ELR (cell line): ENCODE data around the gene CTNNBL1.

Experiments used
- DNase-seq: peaks from one replicate; pipeline ENCODE4 v3.0.0-alpha.2; 2015; ENCODE audit warnings: low read depth

The CTNNBL1 gene

DNA sequence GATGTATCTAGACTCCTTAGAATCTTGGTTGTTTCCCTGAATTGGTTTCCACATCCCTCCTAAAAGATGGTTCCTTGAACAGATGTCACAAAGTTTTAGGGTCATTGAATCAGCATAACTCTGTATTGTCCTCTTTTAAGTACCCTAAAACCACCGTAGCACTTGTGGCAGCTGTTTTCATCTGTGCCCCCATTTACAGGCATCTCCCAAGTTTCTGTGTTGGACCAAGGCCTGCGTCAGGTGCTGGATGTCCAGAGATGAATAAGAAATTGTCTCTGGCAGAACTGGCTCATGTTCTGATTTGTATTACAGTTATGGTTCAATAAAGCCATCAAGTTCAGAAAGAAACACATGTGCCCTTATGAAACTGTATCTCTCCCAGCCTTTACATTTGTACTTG, 48.3 kb downstream of the CTNNBL1 start:
- no peak for DNase-seq

- DNase-seq: no peak
These were observed 50.5 kb downstream of the CTNNBL1 start for GRCh38 chr20:37744347-37744746.

GRCh38 chr20:37745553-37745952, 51.7 kb downstream of the CTNNBL1 start:
- DNase-seq: no peak

DNA sequence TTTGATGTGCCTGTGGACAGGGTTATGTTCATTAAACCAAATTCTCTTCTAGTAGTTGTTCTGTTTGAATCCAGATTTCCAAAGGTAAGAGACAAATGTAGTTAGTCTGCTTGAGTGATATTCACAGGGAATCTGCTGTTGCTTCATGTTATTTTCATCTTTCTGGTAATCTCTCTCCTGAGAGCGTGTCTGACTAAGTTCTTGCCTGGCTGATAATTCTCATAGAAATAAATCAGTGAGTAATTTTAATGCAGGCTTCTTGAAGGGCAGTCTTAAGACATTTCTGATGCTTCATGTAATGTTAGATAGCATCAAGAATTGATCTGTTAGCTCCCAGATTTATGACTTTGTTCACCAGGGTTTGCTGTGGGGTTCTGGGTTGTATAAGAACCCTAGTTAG, 54.2 kb downstream of the CTNNBL1 start:
- no peak for DNase-seq

DNA sequence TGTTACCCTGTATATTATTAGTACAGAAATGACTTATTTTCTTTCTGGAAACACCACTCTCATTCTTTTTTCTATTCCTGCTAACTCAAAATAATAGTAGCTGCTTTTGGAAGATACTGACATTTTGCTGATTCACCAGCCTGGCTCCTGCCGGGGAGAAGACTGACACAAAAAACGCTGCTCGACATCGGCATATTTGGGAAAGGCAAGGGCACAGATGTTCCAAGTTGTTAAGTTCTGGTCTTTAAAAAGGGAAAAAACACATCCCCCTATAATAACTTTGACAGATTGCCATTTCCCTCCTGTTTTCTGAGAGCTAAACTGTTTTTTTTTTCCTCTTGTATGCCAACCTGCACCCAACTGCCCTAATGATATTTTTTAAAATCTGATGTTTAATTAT, 55.4 kb downstream of the CTNNBL1 start:
- no peak for DNase-seq

DNA sequence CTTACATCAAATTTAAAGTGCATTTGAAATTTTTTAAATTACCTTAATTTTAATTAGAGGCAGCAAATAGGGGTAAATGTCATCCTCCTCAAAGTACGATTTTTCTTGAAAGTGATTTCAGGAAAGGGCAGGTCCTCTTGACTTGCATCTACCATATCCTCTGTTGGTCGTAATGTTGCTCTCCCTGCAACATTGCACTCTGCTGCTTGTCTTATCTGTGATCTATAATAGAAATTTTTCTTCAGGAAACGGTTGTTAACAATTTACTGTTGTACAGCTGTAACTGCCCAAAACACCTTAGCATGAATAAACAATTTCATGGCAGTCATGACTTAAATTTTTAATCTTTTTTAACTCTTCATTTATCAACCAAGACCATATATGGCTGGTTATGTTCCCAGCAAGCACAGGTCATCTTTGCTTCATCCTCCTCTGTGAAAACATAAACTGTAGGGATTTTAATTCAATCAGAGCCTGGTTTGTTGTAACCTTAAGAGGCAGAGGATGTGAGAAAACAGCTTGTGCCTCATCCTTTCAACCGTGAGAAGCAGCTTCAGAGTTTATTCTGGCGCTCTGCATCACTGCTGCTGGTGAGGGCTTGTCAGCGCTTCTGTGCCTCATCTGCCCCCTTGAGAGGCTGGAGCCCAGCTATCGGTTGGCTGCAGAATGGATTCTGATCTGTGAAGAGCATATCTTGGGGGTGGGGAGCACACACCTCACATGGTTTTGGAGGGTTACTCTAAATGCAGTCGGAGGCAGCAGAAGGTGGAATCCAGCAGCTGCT, 56.0 kb downstream of the CTNNBL1 start:
- no peak for DNase-seq

DNA sequence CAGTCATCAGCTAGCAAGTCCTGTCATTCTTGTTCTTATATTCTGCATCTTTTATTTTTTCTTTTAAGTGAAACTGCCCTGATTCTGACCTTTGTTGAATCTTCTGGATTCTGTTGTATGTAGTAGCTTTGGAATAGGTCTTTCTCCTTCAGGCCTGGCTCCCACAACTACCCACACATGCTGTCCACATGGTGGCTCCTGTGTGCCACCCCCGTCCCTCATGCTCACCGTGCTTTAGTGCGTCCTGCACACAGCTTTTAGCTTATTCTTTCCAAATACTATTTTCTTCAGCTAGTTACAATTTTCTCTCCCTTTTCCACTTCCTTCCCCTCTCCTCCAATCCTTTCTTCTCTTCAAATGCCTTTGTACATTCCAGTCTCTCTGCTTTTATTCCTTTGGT, 61.8 kb downstream of the CTNNBL1 start:
- no peak for DNase-seq

GRCh38 chr20:37756234-37756633, 62.4 kb downstream of the CTNNBL1 start:
- no peak for DNase-seq

GRCh38 chr20:37757550-37757949, 63.7 kb downstream of the CTNNBL1 start:
- DNase-seq: no peak

DNA sequence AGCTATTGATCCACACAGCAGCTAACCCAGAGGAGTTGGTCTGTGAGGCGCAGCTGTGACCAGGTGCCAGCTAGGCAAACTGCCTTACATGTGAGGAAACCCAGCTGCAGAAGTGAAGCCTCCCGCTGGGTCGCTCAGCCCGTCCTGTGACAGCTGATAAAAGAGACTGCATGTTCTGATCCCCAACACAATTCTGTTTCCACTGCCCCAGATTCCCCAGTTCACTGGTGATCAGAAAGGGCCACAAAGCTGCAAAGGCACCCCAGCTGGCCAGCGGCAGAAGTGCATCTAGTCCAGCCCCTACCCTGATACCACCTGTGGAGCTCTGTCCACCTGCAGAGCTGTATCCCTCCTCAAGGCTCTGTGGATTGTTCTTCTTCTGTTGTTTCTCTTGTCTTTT, 64.5 kb downstream of the CTNNBL1 start:
- peak; percentile 13 for DNase-seq

DNA sequence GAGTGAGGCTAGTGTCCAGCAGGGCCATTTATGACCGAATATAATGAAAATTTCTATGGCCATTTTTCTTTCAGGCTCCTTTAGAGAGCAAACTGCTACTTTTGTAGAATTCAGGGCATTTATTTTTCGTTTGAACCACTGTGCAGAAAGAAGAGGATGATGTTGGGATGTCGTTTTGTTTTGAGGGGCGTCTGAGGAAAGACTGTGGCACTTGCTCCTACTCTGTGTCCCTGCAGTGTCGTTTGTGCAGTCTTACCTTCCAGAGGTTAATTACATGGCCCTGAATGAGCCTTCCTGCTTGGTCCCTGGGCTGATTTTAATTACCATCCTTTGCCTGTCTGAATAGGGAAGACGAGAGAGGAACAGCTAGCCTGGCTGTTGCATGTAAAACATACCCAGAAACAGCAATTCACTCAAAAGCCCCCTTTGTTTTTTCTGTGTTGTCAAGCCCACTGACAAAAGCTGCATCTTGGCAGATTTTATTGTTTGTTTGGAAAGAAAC, 65.3 kb downstream of the CTNNBL1 start:
- no peak for DNase-seq

DNA sequence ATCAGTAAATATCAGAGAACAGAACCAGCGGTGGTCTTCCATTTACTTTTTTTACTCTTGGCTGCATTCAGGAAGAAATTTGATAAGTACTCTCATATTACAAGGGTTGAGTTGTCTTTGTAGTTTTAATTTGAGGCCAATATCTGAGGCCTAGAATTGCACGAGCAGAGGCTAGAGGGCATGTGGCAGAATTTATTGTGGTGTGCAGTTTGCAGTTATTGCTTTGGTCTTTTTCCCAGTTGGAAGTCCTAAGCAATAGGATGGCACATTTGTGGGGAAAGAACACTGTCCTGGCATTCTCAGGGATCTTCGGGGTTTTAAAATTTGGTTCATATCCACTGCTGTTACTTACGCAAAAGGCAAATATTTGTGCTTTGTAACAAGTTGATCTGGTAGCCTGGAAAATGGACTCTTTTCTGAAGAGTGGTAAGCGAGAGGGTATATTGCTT, 66.0 kb downstream of the CTNNBL1 start:
- DNase-seq: no peak

GRCh38 chr20:37760322-37760721, 66.5 kb downstream of the CTNNBL1 start:
- no peak for DNase-seq

- no peak for DNase-seq
These were observed 69.1 kb downstream of the CTNNBL1 start for GRCh38 chr20:37762716-37763485.

GRCh38 chr20:37764333-37764935, 70.6 kb downstream of the CTNNBL1 start:
- no peak for DNase-seq

DNA sequence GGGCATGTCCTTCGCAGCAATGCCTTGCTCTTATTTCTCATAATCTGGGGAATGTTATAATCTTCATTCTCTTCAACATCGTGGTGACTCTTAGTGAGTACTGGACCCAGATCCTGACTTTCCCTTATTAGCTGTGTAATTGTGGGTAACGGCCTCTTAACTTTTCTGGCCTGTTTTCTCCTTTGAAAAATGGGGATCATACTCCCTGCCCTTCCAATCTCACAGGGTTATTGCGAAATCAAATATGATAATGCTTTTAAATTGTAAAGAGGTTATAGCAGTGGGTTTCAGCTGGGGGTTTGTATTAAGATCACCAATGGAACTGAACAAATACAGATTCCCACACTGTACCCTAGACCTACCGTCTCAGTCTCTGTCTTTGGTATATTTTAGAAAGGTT, 77.1 kb downstream of the CTNNBL1 start:
- no peak for DNase-seq

- no peak for DNase-seq
These were observed 79.5 kb downstream of the CTNNBL1 start for GRCh38 chr20:37773291-37773826.

DNA sequence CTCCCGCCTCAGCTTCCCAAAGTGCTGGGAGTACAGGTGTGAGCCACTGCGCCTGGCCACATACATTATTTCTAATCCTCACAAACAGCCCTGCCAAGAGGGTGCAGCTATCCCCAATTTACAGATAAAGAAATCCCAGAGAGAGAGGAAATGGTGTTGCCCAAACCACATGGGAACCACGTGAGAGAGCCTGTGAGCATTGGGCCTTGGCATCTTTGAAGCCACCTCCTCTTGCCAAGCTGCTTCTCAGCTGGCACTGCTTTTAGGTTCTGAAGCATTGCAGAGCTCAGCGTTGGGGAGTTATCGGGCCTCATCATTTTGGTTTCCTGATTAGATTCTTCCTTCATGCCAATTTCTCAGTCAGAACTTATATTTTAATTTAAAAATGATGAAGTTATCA, 80.3 kb downstream of the CTNNBL1 start:
- DNase-seq: no peak

DNA sequence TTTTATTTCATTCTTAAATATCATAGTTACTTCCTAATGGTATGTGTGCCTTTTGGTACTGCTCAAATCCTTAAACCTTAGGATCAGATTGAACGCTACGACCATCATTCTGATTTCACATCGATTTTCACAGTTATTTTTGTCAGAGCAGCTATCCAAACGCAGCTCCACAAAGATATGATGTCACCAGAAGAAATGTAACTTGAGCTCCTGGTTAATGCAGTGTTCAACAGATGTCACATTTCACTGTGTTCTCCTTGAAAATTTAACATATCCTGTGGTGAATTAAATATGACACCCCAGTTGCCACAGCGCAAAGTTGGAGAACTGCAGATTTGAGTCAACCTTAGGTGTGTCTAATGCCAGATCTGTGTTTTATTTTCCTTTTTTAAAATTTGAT, 81.4 kb downstream of the CTNNBL1 start:
- no peak for DNase-seq

DNA sequence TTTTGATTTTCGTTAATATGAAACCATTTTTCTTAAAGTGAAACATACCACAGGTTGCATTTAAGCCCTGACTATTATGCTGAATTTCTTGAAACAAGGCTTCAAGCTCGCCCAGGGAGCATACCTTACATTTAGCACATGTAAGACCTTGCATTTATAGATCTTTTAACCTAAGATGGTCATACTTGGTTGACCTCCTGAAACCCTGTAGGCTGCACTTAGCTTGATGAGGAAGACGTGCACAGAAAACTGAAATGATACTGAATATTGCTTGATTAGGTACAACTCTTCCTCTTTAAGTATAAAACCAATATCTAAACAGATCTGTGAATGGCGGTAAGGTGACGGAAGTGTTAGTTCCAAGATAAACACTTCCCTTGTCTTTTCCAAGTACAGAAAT, 82.2 kb downstream of the CTNNBL1 start:
- no peak for DNase-seq

GRCh38 chr20:37776526-37776925, 82.7 kb downstream of the CTNNBL1 start:
- no peak for DNase-seq
